GM21576 (cell line): ENCODE measurements around the gene SLC16A13.
"Not testable (repeated sequence)": the region's sequence is repeated elsewhere in the genome, so short reads cannot be mapped to it uniquely, and the experiment has no call there.

Experiments used
- ATAC-seq: cut with Tn5 transposase; IDR thresholded peaks from one replicate; pipeline ENCODE4 v1.9.1; 2021; ENCODE audit warnings: mild to moderate bottlenecking, moderate library complexity; ENCODE audit not compliant: unreplicated experiment

SLC16A13 gene, protein sequence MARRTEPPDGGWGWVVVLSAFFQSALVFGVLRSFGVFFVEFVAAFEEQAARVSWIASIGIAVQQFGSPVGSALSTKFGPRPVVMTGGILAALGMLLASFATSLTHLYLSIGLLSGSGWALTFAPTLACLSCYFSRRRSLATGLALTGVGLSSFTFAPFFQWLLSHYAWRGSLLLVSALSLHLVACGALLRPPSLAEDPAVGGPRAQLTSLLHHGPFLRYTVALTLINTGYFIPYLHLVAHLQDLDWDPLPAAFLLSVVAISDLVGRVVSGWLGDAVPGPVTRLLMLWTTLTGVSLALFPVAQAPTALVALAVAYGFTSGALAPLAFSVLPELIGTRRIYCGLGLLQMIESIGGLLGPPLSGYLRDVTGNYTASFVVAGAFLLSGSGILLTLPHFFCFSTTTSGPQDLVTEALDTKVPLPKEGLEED

DNA sequence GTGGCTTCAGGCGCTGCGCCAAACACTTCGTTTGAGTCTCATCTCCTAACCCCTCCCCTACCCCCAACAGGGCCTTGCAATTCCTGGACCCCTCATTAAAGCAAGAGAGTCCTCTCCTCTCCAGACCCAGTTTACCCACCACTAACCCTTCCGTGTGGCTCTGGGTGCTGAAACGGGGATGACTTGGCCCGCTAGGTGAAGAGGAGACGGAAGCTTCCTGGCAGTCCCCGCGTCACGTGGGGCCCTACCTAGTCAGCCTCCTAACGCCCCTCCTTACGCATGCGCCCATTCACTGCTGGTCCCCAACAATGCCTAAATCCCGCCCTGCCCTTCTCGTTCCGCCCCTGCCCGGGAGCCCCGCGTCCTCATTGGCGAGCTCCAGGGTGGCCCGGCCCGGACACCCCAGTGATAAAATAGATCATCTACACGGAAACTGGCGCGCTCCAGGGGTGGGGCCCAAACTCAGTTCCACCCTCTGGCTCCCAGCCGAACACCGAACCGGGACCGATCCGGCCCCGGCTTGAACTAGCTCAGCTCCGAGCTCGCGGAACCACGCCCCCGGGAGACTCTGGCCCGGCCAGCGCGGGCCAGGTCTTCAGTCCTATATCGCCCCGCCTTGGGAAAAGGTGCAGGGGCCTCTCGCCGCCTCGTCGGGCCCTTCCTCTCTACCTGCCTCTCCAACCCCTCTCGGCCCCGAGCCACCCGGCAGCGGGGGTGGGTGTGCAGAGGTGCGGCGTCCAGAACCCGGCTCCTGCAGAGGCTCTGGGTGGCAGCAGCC lies at the start of gene SLC16A13:
TSS of gene SLC16A13 (plus strand) at position 425 of the 778 bp plus-strand sequence. CDS start 368 bp downstream, outside the sequence.
- peak; percentile 79 for ATAC-seq

DNA sequence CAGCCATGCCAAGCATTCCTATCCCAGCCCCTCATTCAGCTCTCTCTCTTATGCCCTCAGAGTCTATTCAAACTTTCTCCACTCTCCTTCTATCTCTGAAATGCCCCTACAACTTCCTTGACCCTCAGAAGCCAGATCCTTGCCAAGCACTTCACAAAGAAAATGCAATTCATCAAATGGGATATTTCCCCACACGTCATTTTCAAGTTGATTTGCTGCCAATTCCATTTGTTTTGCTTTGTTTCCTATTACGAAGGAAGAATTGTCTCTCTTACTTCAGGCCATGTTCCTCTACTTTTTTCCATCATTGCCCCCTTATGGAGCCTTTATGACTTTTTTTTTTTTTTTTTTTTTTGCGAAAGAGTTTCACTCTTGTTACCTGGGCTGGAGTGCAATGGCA lies 49.1 kb upstream of the SLC16A13 start:
- no peak for ATAC-seq

DNA sequence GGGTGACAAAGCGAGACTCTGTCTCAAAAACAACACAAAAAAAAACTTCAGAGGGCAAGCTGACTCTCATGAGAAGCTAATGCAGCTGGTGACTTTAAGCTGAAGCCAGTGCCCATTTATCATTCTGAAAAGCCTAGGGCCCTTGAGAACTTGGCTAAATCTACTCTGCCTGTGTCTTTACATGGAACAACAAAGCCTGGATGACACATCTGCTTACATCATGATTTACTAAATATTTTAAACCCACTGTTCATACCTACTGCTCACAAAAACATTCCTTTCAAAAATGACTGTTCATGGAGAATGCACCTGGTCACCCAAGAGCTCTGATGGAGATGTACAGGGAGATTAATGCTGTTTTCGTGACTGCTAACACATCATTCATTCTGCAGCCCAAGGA lies 46.0 kb upstream of the SLC16A13 start:
- ATAC-seq: no peak

DNA sequence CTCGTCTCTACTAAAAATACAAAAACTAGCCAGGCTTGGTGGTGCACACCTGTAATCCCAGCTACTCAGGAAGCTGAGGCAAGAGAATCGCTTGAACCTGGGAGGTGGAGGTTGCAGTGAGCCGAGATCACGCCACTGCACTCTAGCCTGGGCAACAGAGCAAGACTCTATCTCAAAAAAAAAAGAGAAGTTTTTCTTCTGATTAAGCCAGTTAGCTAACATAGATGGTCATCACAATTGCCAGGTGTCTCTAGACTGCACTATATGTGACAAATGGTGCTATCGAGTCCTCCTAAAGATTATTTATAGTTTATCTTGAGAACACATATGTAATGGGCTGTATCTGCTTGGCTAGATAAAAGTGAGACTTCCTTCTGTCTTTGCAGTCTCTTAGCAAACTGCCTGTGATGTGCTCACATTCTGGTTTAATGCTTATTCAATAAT lies 42.2 kb upstream of the SLC16A13 start:
- ATAC-seq: not testable (repeated sequence)

DNA sequence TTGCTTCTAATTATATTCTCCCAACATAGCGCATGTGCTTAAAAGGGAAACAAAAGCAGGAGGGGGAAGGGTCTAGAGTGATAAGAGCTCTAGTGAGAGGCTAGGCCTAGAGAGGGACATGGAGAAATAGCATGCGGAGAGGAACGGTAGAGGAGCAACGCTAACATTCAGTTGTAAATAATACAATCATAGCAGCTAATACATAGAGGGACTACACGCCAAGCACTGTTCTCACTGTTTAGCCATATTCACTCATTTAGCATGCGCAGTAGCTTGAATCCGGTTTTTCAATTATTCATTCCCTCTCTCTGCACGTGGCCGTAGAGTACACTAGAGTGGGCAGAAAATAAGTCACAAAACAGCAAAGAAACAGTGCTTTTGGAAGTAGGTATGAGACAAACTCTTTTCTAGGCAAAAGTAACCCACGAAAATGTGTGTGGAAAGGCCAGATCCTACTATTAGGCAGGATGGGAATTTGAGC lies 41.7 kb upstream of the SLC16A13 start:
- no peak for ATAC-seq

DNA sequence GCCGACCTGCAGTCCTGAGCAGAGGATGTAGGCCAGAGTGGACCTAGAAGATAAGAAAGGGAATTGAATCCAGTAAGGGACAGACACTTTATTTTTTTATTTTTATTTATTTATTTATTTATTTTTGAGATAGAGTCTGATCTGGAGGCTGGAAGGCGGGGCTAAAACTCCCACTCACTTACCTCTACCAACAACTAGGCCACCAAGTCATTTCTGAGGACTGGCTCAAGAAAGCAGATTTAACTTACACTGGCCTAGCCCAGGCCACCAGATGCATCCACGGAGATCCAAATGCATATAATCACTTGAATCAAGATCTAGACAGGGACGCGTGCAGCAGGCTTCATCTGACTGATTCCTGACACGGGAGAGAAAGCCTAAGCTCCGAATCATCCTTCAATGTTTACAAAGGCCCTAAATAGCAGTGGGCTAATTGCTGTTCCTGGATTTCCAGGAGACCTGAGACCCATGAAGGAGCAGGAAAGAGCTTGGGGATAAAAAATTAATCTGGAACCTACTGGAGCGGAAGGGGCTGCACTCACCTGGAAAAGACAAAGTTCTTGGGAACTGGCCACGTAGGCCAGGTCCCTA lies 41.1 kb upstream of the SLC16A13 start:
- ATAC-seq: no peak

DNA sequence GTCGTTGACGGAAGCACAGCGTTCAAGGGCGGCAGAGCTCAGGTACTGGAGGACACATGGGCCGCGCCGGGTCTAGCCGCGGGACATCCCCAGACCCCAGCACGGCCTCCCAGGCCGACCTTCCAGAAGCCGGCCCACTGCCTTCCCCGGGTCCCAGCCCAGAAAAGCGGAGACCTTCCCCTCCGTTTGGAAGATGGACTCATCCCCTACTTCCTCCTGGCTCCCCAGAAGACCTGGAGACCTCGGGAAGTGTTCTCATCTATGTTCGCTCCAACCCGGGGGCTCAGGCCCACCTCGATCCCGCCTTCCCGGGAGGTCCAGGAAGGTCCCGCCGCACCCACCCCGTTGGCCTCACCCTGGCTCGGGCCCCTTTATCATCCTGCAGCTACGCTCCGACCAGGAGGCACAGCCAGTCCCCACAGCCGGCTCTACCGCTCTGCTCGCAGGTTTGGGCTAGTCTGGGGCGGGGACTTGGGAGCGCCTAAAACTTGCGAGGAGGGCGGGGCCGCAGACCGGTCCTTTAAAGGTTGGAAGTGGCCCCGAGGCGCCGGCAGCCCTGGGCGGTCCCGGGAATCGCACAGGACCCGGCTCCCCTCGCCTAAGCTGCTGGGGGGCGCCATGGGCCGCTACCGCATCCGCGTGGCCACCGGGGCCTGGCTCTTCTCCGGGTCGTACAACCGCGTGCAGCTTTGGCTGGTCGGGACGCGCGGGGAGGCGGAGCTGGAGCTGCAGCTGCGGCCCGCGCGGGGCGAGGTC lies 40.1 kb upstream of the SLC16A13 start, which contains the start of gene ALOX12:
TSS of gene ALOX12 (plus strand) at position 550 of the 756 bp plus-strand sequence. CDS start at position 619, 69 bp downstream.
- no peak for ATAC-seq

DNA sequence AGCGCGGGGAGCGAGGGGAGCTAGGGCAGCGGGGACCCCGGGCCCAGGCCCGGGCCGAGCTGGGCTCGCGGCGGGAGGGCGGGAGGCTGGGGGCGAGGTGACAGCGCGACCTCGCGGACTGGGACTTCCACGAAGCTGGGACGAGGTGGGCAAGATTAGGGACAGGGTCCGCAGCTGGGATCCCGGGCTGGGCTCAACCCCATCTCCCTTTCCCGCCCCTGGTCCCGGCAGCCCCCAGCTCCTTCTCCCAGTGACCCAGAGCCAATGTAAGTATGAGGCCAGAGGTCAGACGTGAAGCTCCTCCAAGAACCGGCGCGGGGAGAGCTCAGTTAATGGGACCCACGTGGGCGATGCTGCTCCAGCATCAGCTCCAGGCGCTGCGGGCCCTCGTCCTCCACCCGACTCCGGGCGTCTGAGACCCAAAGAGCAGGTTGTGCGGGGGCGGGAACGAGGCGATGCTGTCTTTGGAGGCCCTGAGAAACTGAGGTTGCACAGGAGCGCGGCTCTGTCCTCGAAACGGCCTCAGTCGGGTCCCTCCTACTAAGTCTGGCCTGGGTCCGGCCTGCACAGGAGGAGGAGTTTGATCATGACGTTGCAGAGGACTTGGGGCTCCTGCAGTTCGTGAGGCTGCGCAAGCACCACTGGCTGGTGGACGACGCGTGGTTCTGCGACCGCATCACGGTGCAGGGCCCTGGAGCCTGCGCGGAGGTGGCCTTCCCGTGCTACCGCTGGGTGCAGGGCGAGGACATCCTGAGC lies 39.4 kb upstream of the SLC16A13 start:
- ATAC-seq: no peak

DNA sequence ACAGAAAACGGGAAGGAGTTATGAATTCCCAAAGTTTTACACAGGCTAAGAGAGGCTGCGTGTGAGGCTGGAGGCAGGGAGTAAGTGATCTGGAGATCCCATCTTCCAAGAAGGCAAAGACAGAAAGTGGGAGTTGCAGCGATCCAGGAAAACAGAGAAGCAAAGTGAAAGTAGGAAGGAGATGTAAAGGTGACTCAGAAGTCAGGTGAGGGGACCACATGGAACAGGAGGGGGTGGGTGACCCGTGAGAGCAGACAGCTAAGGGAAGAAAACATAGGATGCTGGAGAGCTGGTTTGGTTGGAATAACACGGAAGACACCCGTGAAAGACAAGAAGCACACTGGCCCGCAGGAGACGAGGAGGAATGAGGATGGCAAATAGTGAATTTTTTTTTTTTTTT lies 38.6 kb upstream of the SLC16A13 start:
- ATAC-seq: no peak

DNA sequence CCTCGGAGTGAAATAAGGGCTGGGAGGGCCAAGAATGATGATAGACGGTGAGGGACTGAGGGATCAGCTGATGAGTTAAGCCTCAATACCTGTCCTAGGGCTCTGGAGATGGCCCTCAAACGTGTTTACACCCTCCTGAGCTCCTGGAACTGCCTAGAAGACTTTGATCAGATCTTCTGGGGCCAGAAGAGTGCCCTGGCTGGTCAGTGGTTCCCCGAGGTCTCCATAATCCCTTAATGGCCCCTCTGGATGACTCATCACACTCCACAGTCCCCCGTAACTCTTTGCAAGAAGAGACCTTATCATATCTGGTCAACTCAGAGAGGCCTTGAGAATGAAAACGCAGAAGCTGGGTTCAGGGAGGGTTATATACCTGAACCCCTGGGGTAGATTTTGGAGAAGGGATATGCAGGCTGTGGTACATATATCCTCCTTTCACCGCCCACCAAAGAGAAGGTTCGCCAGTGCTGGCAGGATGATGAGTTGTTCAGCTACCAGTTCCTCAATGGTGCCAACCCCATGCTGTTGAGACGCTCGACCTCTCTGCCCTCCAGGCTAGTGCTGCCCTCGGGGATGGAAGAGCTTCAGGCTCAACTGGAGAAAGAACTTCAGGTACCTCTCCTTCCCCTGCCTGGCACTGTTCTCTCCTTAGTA lies 36.8 kb upstream of the SLC16A13 start:
- no peak for ATAC-seq

DNA sequence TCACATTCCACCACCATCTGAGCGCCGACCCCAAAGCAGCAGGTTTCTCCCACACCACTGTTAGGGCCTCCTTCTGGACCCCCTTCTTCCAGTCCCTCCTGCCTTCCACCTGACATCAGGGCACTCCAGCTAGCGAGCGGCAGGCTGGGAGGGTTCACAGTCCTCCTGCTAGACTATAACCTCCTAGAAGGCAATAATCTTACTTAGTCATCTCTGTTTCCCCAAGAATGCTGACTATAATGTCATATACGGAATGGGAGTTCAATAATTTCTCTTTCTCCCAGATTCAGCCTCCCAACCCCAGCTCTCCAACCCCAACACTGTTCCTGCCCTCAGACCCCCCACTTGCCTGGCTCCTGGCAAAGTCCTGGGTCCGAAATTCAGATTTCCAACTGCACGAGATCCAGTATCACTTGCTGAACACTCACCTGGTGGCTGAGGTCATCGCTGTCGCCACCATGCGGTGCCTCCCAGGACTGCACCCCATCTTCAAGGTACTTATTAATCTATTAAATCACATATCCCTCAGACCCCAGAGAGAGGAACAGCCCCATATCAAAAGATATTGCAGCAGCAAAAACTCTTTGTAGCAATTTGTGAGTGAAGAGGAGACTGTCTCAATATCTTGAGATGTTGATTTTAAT lies 34.4 kb upstream of the SLC16A13 start:
- ATAC-seq: no peak

DNA sequence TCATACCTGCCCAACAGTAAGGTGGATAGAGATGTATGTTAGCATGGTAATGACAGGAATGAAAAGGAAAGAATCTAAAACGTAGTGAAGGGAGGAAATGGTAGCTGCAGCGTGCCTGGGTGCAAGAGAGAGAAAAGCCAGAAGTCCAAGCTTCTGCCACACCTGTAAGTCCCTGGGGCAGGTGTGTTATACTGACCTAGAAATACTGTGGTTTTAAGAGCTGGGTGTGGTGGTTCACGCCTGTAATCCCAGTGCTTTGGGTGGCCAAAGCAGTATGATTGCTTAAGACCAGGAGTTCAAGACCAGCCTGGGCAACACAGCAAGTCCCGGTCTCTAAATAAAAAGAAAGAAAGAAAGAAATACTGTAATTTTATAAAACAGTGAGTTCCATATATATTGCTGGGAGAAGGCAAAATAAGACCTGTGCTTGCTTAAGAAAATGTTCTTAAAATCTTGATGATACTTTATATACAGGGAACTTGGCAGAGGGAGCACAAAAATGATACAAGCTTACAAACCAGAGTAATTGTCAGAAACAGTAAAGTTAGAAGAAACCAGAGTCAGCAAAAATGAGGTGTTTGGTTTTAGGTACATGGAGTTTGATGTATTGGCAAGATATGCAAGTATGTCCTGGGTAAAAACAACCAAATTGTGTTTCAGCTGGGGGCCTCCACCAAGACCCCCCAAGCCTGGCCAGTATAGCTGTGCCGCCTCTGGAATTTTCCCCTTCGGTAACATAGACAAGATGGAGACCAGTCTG lies 33.3 kb upstream of the SLC16A13 start:
- no peak for ATAC-seq

DNA sequence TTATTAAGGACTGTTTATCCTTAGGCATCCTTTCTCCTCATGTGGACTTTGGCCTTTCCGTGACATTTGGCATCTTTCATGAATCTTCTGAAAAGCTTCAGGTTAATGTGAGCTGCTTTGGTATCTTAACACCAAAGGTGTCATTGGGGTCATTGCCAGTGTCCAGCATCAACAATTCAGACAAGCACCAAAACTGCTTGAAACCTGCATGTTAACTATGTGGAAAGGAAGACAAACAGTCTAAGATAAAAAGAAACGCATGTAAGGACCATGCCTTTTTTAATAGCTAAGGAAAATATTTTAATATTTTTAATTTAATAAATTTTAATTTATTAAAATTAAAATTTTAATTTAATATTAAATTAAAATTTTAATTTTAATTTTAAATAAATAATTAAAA lies 32.1 kb upstream of the SLC16A13 start:
- ATAC-seq: no peak

DNA sequence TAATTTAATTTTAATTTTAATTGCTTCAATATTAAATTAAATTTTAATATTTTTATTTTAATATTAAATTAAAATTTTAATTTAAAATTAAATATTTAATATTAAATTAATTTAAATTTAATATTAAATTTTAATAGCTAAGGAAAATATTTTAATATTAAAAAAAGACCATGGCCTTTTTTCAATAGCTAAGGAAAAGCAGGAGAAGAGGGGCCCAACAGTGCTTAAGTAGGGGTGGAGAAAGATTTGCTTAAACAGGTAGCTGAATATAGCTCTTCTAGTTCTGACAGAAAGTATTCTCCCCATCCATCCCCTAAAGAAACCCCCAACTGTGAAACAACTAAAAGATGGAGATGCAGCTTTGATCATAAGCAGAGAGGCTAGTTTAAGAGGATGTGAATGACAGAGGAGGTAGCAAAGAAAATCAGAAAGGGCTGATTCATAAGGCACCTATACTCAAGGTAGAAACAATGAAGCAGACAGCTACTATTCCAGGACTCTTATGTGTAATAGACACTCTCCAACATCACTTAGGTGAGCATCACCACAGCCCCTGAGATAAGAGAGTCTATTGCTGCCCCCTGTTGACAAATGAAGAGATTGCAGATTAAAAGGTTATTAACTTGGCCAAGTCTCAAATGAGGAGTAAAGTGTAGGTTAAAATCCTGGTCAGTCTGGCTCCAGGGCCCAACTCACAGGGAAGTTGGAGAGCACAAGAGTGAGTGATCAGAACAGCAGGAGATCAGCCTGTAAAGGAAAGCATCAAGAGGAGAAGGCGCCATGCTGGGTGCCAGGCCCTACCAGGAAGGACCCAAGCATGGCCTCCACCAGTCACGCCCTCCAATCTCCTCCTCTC lies 31.2 kb upstream of the SLC16A13 start:
- ATAC-seq: no peak

DNA sequence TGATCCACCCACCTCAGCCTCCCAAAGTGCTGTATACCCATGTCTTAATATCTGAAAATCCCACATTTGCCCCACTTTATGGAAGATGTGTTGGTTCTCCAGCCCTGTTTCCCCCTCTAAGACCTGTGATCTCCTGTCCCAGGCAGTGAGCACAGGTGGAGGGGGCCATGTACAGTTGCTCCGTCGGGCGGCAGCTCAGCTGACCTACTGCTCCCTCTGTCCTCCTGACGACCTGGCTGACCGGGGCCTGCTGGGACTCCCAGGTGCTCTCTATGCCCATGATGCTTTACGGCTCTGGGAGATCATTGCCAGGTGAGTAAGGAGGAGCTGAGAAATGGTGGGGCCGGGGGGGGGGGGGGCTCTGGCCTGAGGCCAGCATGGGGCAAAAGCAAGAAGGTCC lies 30.1 kb upstream of the SLC16A13 start:
- ATAC-seq: no peak

DNA sequence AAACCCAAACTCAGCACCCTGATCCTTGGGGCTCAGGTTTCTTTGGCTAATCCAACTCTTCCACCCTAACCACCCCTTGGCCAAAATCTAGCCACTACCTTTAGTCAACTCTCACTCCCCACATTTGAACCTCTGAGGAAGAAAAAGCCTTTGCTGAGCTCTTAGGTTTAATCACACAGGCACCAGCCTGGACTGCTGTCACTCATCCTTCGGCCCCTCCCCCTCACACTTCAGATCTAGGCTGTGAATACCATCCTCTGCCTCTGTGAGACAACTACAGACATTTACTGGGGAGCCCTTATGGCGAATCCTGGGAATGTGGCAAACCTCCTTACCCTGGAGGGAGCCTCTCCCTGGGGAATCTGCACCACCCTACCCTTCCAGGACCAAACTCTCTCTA lies 28.7 kb upstream of the SLC16A13 start:
- no peak for ATAC-seq

DNA sequence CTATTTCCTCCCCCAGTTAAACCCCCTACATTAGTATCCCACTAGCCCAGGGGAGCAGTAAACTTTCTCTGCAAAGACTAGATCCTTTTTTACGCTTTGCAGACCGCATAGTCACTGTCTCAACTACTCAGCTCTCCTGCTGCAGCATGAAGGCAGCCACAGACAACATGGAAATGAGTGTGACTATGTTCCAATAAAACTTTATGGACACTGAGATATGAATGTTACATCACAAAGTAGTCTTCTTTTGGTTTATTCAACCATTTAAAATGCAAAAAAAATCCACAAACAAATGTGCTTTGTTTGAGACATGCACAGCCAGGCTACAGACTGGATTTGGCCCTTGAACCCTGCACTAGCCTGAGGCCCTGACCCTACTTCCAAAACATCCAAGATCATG lies 25.3 kb upstream of the SLC16A13 start:
- no peak for ATAC-seq
